HG02571 (cell line): ENCODE data around the gene VPS13D.
"Not testable (repeated sequence)": the region's sequence is repeated elsewhere in the genome, so short reads cannot be mapped to it uniquely, and the experiment has no call there.

Source experiments
- ATAC-seq: cut with Tn5 transposase; IDR thresholded peaks from one replicate; pipeline ENCODE4 v1.9.1; 2021; ENCODE audit warnings: mild to moderate bottlenecking, moderate library complexity; ENCODE audit not compliant: unreplicated experiment

The VPS13D gene

GRCh38 chr1:12462586-12462985 is 232.8 kb downstream of the VPS13D start:
- ATAC-seq = no peak

- no peak for ATAC-seq
These were observed 234.2 kb downstream of the VPS13D start for GRCh38 chr1:12464045-12464461.

GRCh38 chr1:12464598-12465056 is 234.8 kb downstream of the VPS13D start:
- no peak for ATAC-seq

- ATAC-seq = no peak
These were observed 235.3 kb downstream of the VPS13D start for GRCh38 chr1:12465126-12465525.

GRCh38 chr1:12466816-12467215 is 237.0 kb downstream of the VPS13D start:
- no peak for ATAC-seq

- ATAC-seq = no peak
These were observed 237.9 kb downstream of the VPS13D start for GRCh38 chr1:12467570-12468286.

GRCh38 chr1:12468323-12468722 is 238.5 kb downstream of the VPS13D start:
- no peak for ATAC-seq

GRCh38 chr1:12469493-12469892 is 239.7 kb downstream of the VPS13D start:
- ATAC-seq = no peak

- no peak for ATAC-seq
These were observed 240.2 kb downstream of the VPS13D start for GRCh38 chr1:12469990-12470389.

- ATAC-seq = not testable (repeated sequence)
These were observed 241.1 kb downstream of the VPS13D start for GRCh38 chr1:12470916-12471315.

- ATAC-seq = no peak
These were observed 242.4 kb downstream of the VPS13D start for GRCh38 chr1:12472156-12472797.

- ATAC-seq = no peak
These were observed 243.1 kb downstream of the VPS13D start for GRCh38 chr1:12472798-12473551.

GRCh38 chr1:12473596-12474362 is 243.9 kb downstream of the VPS13D start:
- ATAC-seq = no peak

GRCh38 chr1:12475101-12475500 is 245.3 kb downstream of the VPS13D start:
- ATAC-seq = no peak

GRCh38 chr1:12475530-12475934 is 245.7 kb downstream of the VPS13D start:
- no peak for ATAC-seq

GRCh38 chr1:12475947-12476346 is 246.1 kb downstream of the VPS13D start:
- no peak for ATAC-seq

GRCh38 chr1:12477314-12477713 is 247.5 kb downstream of the VPS13D start:
- ATAC-seq = no peak

- no peak for ATAC-seq
These were observed 248.2 kb downstream of the VPS13D start for GRCh38 chr1:12477936-12478611.

GRCh38 chr1:12478612-12478985 is 248.8 kb downstream of the VPS13D start:
- no peak for ATAC-seq

- no peak for ATAC-seq
These were observed 249.5 kb downstream of the VPS13D start for GRCh38 chr1:12479311-12479710.
